OCI-LY1 (cell line): ENCODE measurements around the gene KIDINS220.

ENCODE experiments used
- EZH2 ChIP-seq: fragments of 200-600 bp; sonication (generic), shearing (Covaris generic); IDR thresholded peaks from 2 replicates; pipeline ENCODE4 v1.8.0; 2017; ENCODE audit warnings: borderline replicate concordance, mixed run types, mild to moderate bottlenecking, antibody characterized with exemption, low read length, moderate library complexity, mixed read lengths
- TF ChIP-seq, protein P1 (sequence below): fragments of 200-600 bp; sonication (generic), shearing (Covaris generic); IDR thresholded peaks from 2 replicates; pipeline ENCODE4 v1.5.1; 2017; ENCODE audit warnings: mild to moderate bottlenecking, antibody characterized with exemption, low read length, moderate library complexity, mixed read lengths

DNA sequence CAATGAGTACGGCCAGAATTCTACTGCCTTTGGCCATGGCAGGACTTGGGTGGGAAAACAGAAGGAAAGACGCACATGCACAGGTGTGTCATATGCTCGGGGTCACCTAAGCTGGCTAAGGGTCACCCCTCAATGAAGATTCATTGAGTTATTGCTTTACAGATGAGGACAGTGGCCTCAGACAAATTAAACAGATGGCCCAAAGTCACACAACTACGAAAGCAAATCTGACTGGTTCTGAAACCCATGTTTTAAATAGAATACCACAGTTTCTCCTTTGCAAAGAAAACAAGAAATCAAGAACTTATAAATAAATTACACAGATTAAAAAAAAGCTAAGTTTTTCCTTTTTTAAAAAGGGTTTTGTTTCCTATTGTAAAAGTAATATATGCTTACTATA, 85.0 kb downstream of the KIDINS220 start:
- no peak for TF ChIP-seq EZH2
- TF ChIP-seq, protein P1, sequence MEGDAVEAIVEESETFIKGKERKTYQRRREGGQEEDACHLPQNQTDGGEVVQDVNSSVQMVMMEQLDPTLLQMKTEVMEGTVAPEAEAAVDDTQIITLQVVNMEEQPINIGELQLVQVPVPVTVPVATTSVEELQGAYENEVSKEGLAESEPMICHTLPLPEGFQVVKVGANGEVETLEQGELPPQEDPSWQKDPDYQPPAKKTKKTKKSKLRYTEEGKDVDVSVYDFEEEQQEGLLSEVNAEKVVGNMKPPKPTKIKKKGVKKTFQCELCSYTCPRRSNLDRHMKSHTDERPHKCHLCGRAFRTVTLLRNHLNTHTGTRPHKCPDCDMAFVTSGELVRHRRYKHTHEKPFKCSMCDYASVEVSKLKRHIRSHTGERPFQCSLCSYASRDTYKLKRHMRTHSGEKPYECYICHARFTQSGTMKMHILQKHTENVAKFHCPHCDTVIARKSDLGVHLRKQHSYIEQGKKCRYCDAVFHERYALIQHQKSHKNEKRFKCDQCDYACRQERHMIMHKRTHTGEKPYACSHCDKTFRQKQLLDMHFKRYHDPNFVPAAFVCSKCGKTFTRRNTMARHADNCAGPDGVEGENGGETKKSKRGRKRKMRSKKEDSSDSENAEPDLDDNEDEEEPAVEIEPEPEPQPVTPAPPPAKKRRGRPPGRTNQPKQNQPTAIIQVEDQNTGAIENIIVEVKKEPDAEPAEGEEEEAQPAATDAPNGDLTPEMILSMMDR: no peak
